NCI-H2196 treated with DMSO at 0.1 percent for 48 hours (cell line): Measurements from ENCODE around the gene SETD5.

ENCODE experiments used
- DNase-seq: peaks from one replicate; lab custom pipeline; 2025; ENCODE audit not compliant: unreplicated experiment; lab: John Stamatoyannopoulos, UW

The SETD5 gene

DNA sequence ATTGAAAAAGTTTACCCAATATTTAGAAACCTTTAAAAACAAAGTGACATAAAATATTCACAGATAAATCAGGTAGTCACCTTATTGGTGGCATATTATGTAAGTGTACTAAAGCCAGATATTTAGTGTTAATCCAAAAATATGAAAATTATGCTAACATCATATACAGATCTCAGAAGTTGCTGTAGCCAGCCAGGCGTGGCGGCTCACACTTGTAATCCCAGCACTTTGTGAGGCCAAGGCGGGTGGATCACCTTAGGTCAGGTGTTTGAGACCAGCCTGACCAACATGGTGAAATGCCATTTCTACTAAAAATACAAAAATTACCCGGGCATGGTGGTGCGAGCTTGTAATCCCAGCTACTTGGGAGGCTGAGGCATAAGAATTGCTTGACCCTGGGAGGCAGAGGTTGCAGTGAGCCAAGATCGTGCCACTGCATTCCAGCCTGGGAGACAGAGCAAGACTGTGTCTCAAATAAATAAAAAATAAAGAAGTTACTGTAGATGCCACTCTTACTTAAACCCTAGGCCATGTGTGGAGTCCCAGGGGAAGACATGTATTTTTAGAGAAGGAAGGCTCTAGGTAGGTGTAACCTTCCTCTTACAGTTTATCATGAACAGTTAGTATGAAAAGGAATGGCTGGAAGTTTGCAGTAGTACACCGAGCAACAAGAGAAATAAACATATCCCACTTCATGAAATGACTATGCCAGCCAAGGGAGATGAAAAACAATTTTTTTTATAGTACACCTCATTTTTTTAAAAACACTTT lies 9.6 kb downstream of the SETD5 start:
- no peak for DNase-seq

DNA sequence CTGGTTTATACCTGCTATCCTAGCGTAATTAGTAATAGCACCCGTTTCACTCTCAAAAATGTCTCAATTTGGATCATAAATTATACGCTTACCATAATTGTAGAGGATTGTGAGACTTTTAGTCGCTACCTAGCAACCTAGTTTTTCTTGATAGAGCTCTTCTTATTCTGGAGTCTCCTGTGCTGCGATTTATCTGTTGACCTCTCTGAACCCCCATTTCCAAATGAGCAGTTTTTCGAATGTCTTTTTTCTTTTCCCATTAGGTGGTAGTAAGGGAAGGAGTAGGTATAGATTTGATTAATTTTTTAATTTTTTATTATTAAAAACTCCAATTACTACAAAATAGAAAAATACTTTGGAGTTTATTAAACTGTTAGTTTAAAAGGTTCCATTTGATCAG lies 10.6 kb downstream of the SETD5 start:
- no peak for DNase-seq

DNA sequence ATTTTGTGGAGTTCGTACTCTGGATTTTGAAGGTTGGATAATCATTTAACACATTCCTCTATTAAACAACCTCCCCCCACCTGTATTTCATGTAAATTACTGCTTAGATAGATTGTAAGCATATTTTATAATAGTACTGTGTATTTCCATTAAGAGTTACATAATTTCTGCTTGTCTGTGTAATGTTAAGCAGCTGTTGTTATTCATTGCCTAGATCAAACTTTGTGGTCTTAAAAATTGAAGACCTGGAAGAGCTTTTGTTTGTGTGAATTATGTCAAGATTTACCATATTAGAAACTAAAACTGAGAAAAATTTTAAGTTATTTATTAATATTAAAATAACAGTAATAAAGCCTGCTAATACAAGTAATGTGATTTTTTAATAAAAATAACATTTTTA lies 11.1 kb downstream of the SETD5 start:
- no peak for DNase-seq

DNA sequence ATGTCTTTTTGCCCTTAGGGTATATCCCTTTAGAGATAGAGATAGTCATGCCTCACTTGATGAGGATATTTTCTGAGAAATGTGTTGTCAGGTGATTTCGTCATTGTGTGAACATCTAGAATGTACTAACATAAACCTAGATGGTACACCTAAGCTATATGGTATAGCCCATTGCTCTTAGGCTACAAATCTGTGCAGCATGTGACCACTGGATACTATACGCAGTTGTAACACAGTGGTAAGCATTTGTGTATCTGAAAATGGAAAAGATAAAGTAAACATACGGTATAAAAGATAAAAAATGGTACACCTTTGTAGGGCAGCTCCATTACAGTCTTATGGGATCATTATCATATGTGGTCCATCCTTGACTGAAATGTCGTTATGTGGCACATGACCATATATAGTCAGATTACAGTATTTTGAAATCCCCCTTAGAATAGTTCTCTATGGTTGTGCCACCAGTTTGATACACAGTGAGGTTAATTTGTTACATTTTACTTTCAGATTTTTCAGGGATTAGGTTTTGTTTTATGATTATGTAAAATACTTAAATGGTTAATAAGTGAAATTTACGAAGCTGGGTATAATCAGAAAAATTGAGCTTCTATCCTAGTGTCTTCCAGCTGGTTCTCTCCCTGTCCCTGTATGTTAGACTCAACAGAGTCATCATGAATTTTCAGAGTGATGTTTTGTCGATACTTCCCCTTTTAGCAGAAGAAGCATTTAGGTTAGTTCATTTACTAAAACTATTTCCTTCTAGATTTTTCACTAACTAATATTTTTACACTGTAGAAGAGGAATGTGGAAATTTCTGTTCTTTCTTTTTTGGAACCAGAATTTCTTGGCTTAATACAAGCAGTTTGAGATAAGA lies 12.8 kb downstream of the SETD5 start:
- no peak for DNase-seq

DNA sequence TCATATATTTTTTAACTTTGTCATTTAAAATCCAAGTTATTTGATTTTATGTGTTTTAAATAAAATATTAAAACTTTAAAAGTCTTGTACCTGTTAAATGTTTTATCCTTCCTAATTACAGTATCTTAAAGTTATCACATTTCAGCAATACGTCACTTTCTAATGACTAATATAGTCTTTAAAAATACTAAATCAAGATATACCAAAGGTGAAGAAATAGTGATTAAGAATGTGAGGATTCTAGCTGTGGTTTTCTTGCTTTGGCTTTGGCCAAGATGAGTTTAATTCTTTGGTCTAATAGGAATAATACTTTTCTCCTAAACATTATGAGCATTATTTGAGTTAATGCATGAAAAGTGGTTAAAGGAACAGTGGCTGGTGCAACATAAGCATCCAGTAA lies 13.9 kb downstream of the SETD5 start:
- DNase-seq, result no peak

DNA sequence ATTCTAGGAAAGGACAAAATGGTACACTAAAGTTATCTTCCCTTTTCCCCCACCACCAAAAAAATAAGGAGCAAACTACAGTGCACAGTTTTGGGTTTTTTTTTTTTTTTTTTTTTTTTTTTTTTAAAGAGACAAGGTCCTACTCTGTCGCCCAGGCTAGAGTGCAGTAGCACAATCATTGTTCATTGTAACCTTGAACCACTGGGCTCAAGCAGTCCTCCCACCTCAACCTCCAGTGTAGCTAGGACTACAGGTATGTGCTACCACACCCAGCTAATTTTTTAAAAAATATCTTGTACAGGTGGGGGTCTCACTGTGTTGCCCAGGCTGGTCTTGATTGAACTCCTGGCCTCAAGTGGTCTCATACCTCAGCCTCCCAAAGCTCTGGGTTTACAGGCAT lies 14.9 kb downstream of the SETD5 start:
- DNase-seq, result no peak

DNA sequence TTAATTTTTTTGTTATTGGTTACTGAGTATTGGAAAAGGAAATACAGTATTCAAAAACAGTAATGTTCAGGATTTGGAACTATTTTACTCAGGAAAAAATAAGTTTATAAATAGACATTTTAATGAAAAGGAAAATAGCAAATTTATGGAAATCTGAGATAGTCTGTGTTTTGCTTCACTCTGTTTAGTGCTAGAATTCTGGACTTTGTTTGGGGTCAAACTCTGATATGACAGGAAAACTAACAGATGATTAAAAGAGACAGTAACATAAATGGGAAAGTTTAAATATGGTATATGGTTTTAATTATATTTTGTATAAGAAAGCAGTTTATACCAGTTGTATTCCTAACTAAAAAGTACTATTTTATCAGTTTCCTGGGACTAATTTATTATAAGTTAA lies 17.4 kb downstream of the SETD5 start:
- no peak for DNase-seq

DNA sequence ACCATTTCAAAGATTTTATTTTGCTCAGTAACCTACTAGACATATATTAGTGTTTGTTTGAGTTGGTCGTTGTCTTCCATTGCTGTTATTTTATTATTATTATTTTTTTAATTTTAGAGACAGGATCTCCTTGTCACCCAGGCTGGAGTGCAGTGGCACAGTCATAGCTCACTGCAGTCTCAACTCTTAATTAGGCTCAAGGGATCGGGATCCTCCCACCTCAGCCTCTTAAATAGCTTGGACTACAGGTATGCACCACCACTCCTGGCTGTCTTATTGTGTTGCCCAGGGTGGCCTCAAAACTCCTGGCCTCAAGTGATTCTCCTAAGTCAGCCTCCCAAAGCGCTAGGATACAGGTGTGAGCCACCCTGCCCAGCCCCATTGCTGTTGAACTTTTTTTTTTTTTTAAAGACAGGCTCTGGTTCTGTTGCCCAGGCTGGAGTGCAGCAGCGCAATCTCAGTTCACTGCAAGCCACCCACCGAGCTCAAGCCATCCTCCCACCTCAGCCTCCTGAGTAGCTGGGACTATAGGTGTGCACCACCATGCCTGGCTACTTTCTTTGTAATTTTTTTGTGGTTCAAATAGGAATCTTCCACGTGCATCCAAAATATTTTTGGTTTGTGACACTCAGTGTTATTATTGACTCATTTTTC lies 18.2 kb downstream of the SETD5 start:
- DNase-seq, result no peak

DNA sequence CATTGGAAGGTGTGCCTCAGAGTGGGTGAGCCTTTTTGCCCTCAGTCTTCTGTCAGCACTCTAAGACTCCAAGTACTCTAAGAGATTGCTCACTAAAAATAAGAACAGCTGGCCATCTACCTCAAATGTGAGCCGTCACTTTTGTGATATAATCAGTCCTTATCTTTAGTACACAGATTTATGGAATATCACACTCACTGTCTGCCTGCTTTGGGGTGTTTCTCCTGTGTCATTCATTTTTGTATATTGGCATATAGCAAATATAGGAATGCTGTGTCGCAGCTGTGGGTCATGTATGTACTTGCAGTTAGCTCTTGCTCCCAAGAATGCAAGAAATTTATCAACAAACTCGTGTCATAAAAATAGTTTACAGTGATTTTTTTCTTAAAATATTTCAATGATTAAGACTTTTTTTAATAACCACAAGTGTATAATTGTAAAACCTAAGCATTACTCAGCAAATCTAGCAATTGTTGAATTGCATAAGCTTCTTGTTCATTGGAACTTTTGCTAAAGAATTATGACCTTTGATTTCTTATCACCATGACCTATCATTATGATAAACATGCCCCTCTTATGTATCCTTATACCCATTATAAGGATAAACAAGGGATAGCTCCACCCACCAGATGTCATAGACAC lies 18.8 kb downstream of the SETD5 start:
- no peak for DNase-seq

DNA sequence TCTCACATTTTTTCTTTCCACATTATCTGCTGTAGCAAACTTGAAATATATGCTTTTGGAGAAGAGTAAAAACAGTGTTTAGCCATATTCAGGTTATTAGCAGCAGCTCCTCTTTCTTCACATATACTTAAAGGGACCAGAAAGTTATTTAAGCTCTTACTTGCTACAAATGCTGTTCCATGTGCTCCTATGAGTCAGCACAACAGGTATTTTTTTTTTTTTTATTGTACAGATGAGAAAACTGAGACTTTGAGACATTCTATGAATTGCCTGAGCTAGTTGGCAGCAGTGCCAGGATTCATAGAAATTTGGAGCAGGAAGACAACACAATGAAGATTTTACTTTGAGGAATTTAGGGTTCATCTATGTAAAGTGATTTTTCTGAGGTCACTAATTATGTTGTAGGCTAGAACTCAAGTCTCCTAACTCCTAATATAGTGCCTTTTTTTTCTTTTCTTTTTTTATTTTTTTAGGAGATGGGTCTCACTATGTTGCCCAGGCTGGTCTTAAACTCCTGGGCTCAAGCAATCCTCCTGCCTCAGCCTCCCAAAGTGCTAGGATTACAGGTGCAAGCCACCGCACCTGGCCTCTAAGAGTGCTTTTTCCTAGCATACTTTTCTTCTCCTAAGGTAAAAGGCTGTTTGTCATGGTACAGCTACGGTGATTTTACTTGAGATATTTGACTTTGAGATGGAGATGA lies 23.6 kb downstream of the SETD5 start:
- no peak for DNase-seq

DNA sequence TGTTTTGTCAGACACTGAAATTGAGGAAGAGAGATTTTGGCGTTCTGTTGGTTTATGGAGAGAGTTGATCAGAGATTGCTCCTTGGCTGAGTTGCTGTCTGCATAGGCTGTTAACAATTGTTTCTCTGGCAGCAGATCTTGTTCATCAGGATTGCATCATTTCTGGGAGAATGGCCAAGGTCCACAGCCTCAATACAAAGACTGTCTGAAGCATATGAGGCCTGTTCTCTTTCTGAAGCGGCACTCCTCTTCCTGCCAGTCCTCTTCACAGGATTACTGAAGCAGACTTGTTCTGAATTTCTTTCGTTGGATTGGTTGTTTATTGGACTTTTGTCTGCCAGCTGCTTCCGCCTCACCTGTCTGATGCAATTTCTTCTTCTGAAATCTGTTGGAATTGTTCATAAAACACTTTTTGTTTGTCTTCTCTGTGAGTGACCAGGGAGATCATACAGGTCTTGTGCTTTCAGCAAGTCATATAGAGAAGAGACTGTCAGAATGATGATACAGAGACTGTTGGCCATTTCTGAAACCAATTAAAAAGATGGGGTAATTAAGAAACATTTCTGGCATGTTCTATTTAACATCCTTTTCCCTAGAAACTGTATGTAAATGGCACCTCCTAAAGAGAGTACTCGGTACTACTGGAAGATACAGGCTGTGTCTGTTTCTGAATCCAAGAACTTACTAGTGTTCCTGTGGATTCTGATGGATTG lies 25.5 kb downstream of the SETD5 start:
- peak; percentile 77 for DNase-seq

DNA sequence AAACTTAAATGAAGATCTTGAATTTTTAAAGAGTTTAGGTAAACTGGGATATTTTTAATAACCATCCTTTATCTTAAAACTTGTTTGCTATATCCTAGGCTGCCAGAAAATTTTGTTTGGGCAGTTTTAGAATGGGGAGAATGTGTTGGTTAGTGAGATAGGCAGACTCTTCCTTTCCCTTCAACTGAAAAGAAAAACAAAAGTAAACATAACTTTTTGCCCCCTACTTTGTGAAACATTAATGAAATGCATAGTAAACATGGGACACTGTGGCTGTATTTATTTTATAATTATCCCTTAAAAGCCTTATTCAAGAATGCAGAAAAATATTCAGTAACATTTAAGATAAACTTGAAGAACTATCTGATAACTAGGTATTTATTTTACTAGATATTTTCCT lies 31.0 kb downstream of the SETD5 start:
- no peak for DNase-seq

DNA sequence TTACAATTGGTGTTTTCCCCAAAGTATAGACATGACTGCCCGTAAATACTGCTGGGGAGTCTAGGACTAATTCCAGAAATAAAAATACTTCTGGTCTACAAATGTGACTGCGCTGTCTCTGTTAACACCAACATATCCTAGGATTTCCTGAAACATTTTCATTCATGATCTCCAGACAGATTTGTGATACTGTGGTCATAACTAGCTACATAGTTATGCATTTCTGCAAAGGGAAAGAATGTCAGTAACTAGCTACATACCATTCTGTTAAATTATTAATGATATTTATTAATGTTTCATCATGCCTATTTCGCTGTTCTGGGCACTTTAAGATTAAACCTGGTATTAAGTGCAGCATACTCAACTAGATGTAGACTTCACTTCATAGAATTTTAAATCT lies 33.3 kb downstream of the SETD5 start:
- DNase-seq, result no peak

DNA sequence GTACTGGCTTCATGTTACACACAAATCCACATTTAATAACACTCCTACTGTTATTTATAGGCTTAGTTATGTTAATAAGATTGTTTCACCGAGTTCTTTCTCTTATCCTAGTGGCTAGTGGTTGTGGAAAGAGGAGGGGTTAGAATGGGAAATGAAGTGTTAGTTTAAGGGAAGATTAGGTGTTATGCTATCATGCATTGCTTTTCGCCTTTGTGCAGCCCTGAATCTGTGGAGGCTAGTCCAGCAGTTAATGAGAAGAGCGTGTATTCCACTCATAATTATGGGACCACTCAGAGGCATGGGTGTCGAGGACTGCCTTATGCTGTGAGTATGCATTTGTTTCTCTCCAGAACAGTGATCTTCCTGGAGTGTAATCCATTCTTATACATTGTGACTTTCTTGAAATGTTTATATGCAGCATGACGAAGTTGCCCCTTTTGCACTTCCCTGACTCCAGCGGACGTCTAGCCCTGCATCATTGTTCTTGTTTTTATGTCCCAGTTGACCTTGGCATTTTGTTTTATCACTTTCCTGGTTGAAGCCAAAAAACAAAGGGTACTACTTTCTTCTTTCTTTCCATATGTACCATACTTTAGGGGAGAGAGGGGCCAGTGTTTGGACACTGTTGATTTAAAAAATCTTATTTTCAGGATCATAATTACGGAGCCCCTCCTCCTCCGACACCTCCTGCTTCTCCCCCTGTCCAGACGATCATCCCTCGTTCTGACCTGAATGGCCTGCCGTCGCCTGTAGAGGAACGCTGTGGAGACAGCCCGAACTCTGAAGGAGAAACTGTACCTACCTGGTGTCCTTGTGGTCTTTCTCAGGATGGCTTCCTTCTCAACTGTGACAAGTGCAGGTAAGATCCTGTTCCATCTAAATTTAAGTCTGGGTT lies 36.5 kb downstream of the SETD5 start:
- no peak for DNase-seq

DNA sequence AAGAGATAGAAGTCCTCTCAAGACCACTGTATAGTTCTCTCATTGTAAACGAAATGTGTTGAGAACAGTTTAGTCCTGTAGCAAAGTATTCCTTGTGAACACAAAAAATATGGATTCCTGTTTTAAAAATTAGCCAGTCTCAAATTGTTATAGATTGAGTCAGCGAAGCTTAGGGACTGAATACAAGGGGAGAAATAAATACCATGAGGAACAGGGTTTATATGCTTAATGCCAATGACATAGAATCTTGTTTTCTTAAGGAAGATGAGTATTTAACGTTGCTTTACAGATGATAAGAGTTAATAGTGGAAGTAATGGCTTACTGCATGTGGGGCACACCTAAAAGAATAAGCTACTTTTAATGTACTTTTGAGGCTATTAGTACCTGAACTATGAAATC lies 37.9 kb downstream of the SETD5 start:
- DNase-seq, result no peak

DNA sequence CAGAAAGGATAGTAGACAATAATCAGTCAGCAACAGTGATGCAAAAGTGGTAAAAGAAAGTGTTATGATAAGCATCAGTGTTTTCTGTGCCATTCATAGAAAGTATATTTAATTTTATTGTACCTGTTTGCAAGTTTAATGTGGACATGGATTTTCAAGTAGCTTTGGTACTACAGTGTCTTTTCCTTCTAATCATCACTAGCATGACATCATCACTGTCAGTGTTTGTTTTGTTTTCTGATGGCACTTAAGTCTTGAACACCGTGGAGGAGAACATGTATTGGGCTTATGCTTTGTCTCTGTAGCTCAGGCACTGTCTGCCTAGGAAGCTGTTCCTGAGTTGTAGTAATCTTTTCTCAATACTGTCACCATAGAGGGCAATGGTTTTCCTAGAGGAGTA lies 41.9 kb downstream of the SETD5 start:
- no peak for DNase-seq

DNA sequence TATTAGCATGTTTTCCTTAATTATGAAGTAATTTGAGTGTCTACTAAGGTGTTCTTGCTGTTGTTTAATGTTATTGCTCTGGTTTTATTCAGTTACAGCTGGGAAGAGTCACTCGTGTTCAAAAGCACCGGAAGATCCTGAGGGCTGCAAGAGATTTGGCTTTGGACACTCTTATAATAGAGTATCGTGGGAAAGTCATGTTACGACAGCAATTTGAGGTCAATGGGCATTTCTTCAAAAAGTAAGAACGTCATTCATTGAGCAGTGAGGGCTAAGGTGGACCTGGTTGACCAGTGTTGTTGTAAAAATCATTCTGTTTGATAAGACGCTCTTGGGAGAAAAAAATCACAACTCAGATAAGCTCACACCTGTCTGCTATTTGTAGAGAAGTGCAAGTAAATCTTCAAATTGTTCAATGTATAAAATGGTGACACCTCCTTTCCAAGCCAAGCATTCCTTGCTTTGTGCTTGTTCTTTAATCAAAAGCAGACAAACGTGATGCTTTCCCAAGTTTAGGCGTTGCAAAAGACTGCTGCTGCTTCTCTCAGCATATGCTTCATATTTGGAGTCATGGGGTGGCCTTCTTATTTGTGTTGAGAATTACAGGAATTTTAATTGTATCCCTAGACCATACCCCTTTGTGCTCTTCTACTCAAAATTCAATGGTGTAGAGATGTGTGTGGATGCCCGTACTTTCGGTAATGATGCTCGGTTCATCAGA lies 44.2 kb downstream of the SETD5 start:
- no peak for DNase-seq

DNA sequence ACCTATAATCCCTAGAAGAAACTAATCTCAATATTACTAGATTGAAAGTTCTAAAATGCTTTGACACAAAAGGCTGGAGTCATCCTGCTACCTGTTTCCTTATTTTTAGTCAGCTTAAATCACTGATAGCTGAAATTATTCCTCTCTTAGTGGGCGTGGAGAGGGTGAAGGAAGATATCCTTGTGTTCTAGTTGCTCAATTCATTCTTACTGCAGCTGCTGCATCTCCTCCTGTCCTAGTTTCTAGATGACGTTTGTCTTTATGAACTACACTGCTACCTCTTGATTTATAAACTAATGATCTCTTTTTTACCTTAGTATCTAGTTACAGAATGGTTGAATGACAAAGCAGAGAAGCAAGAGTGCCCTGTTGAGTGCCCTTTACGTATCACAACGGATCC lies 50.7 kb downstream of the SETD5 start:
- DNase-seq, result no peak

DNA sequence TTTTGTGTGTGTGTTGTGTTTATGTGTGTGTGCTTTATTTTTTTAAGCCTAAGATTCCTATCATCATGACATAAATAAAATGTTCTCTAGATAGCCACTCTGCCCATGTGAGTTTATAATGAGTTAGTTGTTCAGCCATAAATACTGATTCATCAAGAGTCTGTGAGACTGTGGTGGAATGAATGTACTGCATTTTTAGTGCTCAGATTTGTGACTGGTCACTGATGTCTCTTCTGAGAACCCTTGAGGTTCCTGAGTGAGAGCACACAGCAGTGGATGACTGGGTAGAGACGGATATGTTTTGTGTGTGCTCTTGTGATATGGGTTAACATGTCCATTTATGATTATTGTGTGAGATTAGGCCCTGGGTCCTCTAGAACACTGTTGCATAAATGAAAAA lies 51.2 kb downstream of the SETD5 start:
- DNase-seq, result no peak
